ENCODE measurements around the gene BCAP29.
"Not testable (repeated sequence)": the region's sequence is repeated elsewhere in the genome, so short reads cannot be mapped to it uniquely, and the experiment has no call there.

The BCAP29 gene

DNA sequence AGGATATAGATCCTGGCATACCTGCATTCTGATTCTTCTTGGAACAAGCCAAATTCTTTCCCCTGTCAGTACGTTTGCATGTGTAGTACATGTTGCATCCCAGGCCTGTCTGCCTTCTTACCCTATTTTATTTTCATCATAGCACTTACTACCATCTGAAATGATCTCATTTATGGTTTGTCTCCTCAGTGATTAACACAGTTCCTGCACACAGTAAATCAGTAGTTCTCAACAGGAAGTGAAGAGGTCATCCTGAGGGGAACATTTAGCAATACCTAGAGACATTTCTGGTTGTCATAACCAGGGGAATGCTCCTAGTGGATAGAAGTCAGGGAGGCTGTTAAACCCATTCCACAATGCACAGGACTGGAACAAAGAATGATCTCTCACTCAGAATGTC lies 42.4 kb downstream of the BCAP29 start:
- no peak for DNase-seq (ENCODE audit: low read depth, low spot score)

DNA sequence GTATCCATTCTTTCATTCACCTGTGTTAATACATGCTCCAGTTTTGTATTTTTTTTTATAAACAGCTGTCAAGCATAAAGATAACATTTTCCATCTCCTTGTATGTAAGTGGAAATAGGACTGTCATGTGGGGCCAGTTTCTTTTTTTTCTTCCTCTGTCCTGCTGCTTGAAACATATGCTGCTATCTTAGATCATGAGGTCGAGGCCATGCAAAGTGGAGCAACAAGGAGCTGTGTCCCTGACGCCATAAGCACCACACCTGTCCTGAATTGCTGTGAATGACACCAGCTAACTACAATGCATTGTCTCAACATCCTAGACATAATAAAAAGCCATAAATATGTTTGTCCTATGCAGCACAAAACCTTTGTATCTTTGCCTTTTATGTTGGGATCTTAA lies 42.8 kb downstream of the BCAP29 start:
- DNase-seq (ENCODE audit: low read depth, low spot score): no peak

DNA sequence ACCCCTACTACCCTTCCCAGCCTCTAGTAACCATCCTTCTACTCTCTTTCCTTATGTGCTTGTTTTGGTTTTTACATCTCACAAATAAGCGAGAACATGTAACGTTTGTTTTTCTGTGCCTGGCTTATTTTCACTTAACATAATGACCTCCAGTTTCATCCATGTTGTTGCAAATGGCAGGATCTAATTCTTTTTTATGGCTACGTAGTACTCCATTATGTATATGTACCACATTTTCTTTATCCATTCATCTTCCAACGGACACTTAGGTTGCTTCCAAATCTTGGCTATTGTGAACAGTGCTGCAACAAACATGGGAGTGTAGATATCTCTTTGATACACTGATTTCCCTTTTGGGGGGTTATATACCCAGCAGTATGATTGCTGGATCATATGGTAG lies 47.0 kb downstream of the BCAP29 start:
- DNase-seq (ENCODE audit: low read depth, low spot score): no peak

DNA sequence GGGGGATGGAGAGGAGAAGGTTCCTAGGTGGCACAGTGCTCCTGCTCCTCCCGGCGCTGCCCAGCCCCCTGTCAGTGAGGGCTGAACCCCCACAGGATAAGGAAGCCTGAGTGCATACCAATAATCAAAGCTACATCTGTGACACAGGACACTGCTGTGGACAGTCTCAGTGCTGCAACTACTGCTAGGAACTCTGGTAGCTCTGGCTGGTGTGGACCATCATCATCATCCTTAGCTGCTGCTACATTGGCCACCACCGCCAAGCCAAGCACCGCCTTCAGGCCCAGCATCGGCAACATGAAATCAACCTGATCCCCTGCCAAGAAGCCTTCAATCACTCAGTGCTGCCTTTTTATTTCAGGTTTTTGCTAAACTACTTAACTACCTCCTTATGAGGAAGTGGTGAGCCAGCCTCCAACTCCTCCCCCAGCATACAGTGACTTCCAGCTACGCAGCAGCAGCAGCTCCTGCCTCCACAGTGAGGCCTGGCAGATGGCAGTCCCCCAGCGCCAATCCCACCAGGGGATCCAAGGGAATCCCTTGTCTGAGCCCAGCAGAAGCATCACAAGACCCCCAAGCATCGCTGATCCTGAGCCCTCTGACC lies 48.5 kb downstream of the BCAP29 start:
- no peak for DNase-seq (ENCODE audit: low read depth, low spot score)

DNA sequence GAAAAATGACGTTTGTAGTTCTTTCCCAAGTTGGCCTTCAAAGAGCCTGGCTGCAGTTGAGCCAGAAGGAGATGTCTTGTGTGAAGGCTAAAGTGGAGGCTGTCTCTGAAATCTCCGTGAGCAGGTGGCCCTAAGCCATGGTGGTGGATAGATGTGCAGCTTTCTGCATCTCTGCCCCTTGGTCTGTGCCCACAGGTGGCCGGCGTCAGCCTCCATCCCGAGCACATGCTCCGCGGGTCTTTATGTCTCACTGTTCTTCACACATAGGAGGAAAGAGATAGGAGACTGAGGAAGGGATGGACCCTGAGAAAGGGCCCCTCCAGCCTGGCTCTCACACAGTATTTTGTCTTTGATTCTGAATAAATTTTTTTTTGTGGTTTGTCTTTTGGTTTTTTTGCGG lies 50.3 kb downstream of the BCAP29 start:
- DNase-seq (ENCODE audit: low read depth, low spot score): no peak

DNA sequence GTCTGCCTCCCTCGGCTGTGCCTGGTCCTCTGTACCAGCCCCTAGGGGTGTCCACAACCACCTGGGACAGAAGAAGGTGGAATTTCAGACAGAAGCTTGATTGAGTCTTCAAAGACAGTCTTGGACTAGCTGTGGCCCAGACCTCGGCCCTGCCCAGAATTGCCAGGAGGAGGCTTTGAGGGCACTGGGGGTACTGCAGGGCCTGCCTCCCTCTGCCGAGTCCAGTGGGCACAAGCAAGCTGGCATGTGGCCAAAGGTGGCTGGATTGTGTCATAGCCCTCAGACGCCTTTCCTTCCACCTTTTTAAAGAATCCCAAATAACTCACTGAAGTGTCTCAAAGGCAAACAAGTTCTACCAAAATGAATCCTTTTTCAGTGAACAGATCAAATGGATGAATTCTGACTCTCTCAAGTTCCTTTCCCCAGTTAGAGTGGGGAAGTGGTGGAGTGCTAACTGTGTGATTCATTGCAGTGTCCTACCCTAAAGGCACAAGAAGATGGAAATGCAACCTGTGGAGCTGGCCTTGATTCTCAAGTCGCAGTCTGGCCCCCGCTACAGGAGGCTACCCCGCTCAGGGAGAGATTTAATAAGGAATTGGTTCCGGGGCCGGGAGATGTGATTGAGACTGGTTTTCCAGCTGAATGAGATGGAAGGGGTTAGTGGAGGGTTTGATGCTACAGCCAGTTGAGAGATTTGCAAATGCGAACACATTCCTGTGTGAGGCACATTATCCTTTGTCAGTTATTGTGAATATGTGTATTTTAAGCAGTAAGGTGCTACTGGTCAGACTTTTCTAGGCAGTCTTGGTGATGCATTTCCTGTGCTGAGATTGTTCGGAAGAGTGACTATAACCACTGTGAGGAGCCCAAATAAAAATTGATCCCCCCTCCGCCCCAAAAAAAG lies 51.8 kb downstream of the BCAP29 start:
- no peak for DNase-seq (ENCODE audit: low read depth, low spot score)

DNA sequence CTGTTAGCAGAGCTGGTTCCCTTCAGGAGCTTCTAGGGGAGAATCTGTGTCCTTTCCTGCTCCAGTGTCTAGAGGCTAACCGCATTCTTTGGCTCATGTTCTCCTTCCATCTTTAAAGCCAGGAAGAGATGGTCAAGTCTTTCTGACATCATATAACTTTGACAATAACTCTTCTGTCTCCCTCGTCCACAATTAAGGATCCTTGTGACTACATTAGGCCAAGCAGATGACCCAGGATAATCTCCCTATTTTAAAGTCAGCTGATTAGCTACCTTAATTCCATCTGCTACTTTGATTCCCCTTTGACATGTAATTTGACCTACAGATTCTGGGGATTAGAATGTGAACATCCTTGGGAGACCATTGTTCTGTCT lies 52.4 kb downstream of the BCAP29 start:
- no peak for DNase-seq (ENCODE audit: low read depth, low spot score)

DNA sequence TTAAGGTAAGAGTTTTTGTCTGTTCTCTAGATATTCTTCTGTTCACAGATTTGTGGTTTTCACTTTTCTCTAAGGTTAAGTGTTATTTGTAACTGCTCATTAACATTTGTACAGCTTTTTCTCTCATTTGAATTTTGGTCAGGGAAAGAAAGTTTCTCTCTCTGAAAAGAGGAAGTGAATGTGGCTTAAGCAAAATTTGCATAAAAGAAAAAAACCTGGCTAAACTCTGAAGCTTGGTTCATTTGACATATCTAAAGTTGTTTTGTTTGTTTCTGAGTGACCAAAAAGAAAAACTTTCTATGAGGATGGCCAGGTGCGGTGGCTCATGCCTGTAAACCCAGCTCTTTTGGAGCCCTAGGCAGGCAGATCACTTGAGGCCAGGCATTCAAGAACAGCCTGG lies 58.5 kb downstream of the BCAP29 start:
- no peak for DNase-seq (ENCODE audit: low read depth, low spot score)

DNA sequence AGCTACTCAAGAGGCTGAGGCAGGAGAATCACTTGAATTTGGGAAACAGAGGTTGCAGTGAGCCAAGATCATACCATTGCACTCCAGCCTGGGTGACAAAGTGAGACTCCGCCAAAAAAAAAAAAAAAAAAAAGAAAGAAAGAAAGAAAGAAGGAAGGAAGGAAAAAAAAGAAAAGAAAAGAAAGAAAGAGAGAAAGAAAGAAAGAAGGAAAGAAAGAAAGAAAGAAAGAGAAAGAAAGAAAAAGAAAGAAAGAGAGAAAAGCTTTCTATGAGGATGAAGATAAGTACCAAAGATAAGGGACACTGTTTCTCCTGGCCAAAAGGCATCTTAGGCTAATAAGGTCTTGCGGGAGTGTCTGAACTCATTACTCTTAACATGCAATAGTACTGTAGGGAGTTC lies 59.0 kb downstream of the BCAP29 start:
- DNase-seq (ENCODE audit: low read depth, low spot score): not testable (repeated sequence)

DNA sequence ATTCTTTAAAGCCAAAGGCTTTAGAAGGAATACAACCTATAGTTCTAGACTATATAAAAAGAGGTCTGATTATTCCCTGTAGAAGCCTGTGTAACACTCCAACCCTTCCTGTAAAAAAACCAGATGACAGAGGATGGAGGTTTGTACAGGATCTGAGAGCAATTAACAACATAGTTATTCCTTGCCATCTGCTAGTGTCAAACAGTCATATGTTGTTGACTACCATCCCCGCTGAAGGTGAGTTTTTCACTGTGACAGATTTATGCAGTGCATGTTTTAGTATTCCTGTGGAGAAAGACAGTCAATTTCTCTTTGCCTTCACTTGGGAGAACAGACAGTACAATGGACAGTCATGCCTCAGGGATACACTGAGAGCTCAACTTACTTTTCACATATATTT lies 61.6 kb downstream of the BCAP29 start:
- no peak for DNase-seq (ENCODE audit: low read depth, low spot score)

DNA sequence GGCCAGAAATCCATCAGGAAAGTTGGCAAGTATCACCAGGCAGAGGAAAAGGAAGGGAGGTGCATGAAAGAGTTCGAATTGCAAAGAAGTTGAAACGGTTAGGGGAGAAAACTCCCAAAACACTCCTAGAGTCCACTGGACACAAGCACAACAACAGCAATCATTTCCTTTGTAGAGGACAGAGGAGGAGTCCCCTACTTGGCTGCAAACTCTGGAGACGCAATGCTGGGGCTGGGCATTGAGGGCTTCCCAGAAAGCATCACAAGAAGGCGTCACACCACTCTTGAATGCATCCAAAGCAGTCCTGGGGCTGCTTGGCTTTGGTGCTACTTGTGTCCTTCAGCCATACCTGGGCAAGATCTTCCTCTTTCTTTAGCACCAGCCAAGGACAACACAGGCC lies 62.5 kb downstream of the BCAP29 start:
- no peak for DNase-seq (ENCODE audit: low read depth, low spot score)

DNA sequence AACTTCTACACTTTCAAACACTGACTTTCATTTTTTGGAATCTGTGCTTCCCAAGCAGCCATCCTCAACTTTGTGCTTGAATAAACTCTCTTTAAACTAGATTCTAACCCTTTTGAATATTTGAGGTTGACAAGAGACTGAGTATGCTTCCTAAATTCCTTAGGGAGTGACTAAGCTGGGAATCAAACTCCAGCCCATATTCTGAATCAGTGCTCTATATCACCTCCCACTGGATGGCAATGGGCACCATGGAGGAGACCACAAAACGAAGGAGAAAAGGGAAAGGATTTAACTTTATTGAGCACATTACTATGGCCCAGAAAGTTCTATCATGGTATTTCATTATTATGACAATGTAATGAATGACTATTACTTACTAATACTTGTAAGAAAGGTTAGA lies 63.4 kb downstream of the BCAP29 start:
- no peak for DNase-seq (ENCODE audit: low read depth, low spot score)

DNA sequence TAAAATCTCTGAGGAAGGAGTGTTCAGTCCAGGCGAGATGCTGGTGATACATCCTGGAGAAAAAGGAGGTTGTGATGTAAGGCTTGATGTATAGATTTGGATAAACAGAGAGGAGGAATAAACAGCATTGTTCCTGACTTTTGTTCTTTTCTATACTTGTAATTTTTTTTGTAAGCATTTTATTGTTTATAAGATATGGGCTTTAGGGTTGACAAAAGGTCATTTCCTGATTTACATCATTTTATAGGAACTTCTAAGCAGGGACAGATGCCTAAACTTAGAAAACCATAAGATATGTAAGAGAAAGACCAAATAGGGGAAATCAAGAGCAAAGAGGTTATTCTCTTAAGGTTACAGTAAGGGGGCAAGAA lies 63.9 kb downstream of the BCAP29 start:
- DNase-seq (ENCODE audit: low read depth, low spot score): no peak

DNA sequence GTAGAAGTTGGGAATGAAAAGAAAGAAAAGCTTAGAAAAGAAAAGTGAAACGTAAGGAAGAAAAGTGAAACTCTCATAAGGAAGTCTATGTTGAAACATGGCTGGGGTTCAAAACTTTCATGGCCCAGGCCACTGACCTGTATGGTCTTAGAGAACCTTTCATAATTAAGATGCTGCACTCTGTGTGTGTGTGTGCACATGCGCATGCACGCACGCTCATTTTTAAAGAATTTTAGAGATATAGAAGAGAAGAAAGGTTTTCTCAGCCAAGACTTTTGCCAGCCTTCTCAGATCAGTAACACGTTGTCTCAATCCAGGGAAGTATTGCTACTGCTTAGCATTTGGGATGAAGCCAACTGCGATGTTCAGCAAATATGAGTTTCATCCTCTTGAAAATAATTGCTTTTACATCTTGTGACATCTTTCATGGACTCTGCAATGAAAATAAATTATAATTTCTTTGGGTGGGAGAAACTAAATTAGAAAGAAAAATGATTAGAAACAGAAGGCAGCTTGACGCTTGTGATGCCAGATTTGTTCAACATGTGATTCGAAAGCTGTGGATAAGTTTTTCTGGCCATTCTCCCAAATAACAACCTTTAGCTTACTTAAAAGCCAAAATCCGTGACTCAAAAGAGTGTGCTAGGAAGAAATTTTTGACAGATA lies 64.4 kb downstream of the BCAP29 start:
- DNase-seq (ENCODE audit: low read depth, low spot score): no peak

DNA sequence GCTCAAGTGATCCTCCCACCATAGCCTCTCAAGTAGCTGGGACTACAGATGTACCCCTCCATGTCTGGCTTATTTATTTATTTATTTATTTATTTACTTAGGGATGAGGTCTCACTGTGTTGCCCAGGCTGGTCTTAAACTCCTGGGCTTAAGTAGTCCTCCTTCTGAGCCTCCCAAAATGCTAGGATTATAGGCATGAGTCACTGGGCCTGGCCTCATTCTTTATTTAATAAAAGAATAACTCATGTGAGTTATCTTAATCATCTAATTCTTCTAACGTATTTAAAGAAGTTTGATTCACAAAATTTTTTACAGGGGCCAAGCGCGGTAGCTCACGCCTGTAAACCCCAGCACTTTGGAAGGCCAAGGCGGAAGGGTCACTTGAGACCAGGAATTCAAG lies 72.6 kb downstream of the BCAP29 start:
- DNase-seq (ENCODE audit: low read depth, low spot score): no peak

DNA sequence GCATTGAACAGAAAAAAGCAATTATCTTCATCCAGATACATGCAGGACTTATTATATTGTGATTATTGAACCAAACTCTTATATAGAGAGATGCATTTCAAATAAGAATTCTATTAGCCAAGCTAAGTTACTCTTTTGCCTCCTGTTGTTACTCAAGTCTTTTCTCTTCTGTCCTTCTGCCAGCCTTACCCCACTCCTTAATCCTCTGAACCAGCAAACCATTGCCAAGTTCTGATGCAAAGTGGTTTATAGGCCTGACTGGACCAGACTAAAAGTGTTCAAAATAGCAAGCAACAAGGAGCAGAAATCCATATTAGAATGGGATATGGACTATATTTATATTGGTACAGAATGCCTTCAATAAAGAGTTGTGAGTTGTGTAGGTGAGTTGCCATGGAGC lies 78.4 kb downstream of the BCAP29 start:
- DNase-seq (ENCODE audit: low read depth, low spot score): no peak

DNA sequence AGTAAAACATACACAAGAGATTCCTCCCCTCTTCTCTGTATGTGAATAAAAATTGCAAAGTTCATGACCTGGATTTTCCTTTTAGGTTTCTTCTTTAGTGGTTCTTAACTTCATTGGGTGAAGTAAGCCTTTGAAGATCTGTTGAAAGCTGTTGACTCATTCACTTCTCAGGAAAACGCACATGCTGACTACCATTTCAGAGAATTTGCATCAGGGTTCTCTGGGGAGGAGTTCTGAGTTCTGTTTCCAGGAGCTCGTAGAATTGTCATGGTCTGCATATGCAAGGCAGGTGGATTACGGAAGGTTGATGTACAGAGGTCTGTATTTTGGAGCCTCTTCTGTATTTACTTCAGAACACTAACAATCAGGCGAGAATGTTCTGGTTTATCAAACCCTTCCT lies 79.6 kb downstream of the BCAP29 start:
- DNase-seq (ENCODE audit: low read depth, low spot score): peak; percentile 17

DNA sequence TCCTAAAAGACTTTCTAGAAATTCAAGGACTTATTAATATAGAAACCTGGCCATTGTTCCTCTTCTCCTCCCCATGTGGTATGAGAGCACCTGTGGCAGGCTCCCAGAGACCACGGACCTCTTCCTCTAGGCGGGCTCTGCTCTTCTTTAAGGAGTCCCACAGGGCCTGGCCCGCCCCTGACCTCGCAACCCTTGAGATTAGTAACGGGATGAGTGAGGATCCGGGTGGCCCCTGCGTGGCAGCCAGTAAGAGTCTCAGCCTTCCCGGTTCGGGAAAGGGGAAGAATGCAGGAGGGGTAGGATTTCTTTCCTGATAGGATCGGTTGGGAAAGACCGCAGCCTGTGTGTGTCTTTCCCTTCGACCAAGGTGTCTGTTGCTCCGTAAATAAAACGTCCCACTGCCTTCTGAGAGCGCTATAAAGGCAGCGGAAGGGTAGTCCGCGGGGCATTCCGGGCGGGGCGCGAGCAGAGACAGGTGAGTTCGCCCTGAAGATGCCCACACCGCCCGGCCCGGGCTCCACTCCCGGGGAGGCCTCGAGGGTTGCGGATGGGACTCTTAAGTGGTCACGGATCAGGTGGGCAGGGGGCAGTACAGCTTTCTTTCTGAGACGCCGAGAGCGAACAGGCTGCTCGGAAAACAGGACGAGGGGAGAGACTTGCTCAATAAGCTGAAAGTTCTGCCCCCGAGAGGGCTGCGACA lies 80.5 kb downstream of the BCAP29 start, which contains the start of gene SLC26A4:
TSS of gene SLC26A4 (plus strand) at position 448 of the 700 bp plus-strand sequence. CDS start 814 bp downstream, outside the sequence.
- DNase-seq (ENCODE audit: low read depth, low spot score): no peak

DNA sequence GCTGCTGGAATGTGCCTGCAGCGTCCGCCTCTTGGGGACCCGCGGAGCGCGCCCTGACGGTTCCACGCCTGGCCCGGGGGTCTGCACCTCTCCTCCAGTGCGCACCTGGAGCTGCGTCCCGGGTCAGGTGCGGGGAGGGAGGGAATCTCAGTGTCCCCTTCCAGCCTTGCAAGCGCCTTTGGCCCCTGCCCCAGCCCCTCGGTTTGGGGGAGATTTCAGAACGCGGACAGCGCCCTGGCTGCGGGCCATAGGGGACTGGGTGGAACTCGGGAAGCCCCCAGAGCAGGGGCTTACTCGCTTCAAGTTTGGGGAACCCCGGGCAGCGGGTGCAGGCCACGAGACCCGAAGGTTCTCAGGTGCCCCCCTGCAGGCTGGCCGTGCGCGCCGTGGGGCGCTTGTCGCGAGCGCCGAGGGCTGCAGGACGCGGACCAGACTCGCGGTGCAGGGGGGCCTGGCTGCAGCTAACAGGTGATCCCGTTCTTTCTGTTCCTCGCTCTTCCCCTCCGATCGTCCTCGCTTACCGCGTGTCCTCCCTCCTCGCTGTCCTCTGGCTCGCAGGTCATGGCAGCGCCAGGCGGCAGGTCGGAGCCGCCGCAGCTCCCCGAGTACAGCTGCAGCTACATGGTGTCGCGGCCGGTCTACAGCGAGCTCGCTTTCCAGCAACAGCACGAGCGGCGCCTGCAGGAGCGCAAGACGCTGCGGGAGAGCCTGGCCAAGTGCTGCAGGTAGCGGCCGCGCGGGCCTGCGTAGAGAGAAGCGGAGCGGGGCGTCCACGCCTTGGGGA lies 81.2 kb downstream of the BCAP29 start:
- DNase-seq (ENCODE audit: low read depth, low spot score): no peak

DNA sequence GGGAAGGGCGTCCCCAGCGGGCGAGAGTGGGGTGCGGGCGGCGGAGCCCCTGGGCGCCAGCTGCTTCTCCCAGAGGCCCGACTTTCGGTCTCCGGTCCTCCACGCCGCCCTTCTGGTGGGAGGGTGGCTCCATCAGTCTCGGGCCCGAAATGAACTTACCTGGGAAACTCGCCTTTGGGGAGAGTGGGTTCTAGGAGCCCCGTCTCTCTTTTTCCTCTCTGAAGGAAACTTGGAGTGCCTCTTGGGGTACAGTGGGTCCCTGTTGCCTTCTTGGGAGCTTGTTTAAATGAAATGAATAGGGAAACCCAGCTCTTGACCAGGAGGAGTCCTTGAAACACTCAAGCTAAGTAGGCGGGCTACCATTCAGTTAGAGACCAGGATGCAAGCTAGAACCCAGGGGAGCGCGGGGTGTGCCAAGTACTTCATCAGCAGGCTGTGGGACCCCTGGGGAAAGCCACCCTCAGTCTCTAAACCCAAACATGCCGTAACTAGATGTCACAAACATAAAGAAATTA lies 81.9 kb downstream of the BCAP29 start:
- DNase-seq (ENCODE audit: low read depth, low spot score): no peak

DNA sequence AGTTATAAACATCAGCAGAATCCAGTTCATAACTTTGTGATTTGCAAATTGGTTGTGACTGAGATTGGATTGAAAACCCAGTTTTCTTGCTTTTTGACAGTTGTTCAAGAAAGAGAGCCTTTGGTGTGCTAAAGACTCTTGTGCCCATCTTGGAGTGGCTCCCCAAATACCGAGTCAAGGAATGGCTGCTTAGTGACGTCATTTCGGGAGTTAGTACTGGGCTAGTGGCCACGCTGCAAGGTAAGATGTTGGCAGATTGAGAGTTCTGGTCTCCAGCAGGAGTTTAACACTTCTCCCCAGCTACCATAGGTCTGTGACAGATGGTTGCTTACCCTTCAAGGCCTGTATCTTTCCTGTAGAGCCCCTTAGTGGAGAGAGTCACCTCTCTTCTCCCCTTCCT lies 83.2 kb downstream of the BCAP29 start:
- no peak for DNase-seq (ENCODE audit: low read depth, low spot score)

Measured in activated CD4-positive, CD25-positive, alpha-beta regulatory T cell treated with anti-CD3 and anti-CD28 coated beads, Interleukin-2, amount 50 U/mL, for 16 hours (primary cell).